ENCODE data around the gene SLC25A24.
"Not testable (repeated sequence)": the region's sequence is repeated elsewhere in the genome, so short reads cannot be mapped to it uniquely, and the experiment has no call there.

Gene SLC25A24

GRCh38 chr1:108131281-108131680, 68.9 kb downstream of the SLC25A24 start:
- FAIRE-seq, result not testable (repeated sequence)

DNA sequence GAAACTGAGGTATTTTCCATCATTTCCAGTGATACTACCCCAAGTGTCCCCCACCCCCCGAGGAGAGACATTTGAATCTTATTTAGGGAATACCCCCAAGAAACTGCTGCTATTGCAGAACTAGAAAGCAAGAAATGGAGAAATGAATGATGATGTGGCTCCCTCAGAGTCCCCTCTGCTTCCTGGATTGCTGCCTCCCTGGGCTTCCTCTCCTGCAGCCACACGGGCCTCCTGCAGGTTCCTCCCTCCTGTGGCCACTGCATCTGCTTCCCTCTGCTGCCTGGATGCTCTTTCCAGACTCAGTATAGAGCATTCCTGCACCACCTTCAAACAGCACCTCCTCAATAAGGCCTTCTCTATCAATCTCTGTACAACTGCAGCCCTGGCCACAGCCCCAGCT, 69.3 kb downstream of the SLC25A24 start:
- no peak for FAIRE-seq

- no peak for FAIRE-seq
These were observed 70.1 kb downstream of the SLC25A24 start for GRCh38 chr1:108129999-108130398.

GRCh38 chr1:108125312-108126138, 74.6 kb downstream of the SLC25A24 start:
- no peak for FAIRE-seq

DNA sequence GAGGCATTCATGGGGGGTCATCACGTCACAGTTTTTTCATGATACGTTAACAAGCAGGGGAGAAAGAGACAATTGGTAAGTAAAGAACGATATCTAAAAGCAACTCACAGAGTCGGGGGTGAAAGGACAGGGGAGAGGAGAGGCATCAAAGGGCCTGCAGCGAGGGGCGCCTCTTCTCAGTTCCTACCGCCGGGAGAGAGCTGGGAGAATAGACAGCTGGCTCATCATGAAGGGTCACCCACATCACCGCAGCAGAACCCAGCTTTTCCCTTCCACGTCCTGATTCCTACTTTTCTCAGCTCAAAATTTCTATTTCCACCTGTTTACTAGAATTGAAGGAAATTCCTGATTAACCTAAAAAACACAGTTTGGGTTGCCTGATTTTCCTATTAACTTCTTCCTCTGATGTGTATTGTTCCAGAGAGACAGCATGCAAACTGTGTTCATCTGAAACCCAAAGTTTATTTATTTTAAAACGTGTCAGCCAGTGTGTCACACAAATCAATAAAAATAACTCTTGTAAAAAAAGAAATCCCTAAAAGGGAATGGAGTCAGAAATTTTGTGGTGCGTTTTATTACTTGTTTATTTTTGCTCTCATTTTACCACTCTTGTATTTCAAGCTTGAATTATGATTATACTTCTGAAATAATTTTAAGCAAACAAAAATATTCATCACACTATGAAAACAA, 75.4 kb downstream of the SLC25A24 start:
- no peak for FAIRE-seq

DNA sequence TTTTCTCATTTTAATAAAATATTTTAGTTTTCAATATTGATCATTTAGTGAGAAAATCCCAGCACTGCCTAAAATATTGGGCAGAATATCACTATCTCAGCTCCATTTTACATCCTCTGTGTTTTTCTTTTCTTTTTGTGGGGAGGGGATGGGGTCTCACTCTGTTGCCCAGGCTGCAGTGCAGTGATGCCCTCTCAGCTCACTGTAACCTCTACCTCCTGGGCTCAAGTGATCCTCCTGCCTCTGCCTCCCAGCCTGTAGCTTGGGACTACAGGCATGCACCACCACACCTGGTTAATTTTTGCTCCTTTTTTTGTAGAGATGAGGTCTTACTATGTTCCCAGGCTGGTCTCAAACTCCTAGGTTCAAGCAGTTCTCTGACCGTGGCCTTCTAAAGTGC, 76.1 kb downstream of the SLC25A24 start:
- FAIRE-seq, result no peak

DNA sequence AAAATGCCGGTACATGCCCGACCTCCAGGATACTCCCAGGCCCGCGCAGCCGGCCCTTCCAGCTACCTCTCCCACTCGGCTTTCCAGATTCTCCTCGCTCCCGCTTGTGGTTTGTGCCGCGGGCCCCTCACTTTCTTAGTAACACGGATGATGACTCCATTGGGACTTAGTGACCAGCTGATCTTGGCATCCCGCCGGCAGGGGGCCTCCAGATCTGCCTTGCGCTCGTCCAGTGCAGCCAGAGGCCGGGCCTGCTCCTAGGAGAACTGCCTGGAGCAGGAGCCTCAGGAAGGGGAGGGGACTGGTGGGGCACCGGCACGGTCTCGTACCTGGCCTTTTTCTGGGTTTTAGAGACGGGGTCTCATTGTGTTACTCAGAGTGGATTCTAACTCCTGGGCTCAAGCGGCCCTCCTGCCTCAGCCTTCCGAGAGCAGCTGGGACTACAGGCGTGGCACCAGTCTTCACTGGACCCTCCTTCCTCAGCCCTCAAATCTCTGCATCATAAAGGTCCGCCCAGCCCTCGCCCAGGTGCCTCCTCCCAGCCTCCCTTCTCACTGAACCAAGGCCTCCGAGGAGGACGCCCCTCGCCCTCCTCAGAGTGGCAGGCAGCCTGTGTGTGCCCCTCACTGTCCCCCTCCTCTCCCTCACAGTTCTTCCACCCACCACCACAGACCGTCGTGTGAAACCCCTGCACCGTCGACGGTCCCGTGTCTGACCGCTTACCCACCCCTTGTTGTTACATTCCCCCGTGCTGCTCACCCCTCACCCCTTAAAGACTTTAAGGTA, 78.6 kb downstream of the SLC25A24 start:
- FAIRE-seq, result no peak

- FAIRE-seq, result no peak
These were observed 80.0 kb downstream of the SLC25A24 start for GRCh38 chr1:108120163-108120562.

GRCh38 chr1:108119500-108119899, 80.6 kb downstream of the SLC25A24 start:
- no peak for FAIRE-seq

- FAIRE-seq, result no peak
These were observed 81.9 kb downstream of the SLC25A24 start for GRCh38 chr1:108117945-108118902.

- no peak for FAIRE-seq
These were observed 82.9 kb downstream of the SLC25A24 start for GRCh38 chr1:108117237-108117636.

- FAIRE-seq, result no peak
These were observed 86.0 kb downstream of the SLC25A24 start for GRCh38 chr1:108114033-108114599.

- FAIRE-seq, result no peak
These were observed 86.6 kb downstream of the SLC25A24 start for GRCh38 chr1:108113496-108113895.

DNA sequence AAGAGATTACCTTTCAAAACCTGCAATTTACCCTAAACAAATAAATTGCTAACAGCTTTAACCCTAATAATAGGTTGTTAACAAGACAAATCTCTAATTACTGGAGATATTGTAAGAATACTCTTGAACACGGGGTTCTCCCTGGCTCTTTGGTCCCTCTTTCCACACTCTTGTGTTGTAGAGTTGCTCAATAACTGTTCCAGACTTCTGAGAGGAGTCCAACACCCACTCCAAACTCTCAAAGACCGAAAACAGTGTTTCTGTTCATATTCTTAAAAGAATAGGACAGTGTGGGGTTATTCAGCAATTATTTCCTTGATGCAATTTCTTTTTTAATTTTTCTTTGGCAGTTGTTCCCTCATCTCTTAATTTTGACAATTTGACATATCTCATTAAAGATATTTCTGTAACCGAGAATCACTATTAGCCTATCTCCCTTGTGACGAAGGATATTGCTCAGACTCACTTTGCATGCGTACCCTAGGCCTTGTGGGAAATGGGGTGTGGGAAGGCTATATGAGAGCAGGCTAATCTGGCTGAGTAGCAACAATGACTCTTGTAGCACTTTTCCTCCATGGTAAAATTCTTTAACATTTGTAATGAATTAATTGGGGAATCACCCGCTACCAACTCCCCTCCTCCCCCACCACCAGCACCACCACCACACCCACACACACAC, 90.7 kb downstream of the SLC25A24 start:
- FAIRE-seq, result no peak

GRCh38 chr1:108108119-108108518, 92.0 kb downstream of the SLC25A24 start:
- no peak for FAIRE-seq

- no peak for FAIRE-seq
These were observed 92.5 kb downstream of the SLC25A24 start for GRCh38 chr1:108107658-108108057.

DNA sequence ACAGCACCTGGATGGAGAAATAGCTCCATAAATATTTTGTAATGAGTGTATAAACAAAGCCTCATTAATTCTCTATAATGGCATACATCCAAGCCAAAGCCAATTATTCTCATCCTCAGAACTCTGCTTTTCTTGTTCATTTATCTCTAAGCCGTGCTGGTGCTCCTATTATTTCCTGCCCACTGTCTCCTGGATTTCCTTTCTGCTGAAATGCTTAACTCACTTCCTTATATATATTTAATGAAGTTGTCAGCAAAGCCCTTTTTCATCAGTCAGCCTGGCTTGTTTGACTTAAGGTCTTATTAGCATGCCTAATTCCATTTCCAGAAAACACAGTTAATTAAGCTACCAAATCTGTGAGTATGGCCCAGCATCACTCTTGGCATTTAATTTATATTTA, 93.4 kb downstream of the SLC25A24 start:
- no peak for FAIRE-seq

GRCh38 chr1:108100148-108100547, 100.0 kb downstream of the SLC25A24 start:
- FAIRE-seq, result no peak

DNA sequence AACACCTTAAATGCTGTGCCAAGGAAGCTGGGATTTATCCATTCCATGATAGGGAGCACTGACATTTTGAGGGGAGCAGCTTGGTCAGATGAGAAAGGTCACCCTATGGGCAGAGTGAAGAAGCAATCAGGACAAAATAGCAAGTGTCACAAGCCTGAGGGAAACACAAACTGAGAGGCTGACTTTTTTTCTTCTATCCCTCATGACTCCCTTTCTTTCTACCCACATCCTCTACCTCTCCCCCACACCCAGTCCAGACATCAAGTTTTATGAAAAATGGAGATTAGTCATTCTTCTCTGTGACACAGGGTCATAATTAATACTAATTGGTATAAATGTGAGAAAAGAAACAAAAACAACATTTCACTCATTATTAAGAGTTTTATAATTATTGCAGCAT, 103.1 kb downstream of the SLC25A24 start:
- FAIRE-seq, result no peak

DNA sequence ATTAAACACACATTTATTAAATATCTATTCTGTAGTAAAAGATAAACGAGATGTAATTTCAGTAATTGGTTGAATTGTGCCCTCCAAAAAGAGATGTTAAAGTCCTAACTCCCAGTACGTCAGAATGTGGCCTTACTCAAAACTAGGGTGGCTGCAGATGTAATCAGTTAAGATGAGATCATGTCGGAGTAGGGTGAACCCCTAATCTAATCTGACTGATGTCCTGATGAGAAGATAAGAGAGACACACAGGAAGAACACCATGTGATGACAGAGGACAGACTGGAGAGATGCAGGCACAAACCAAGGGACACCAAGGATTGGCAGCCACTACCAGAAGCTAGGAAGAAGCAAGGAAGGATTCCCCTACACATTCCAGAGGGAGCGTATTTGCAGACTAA, 104.1 kb downstream of the SLC25A24 start:
- FAIRE-seq, result no peak

GRCh38 chr1:108089477-108089876, 110.7 kb downstream of the SLC25A24 start:
- FAIRE-seq, result no peak
